Measurements from ENCODE around the gene PKD2L2.

The PKD2L2 gene

GRCh38 chr5:137935694-137936093 is 46.4 kb downstream of the PKD2L2 start:
- no peaks in the 10 kb centered on the region for H3K9me3 ChIP-seq (ENCODE audit: insufficient read depth, low read length)
- peaks cover 8% of the 10 kb centered on the region; the same call in 1 of the 2 replicates for H3F3A ChIP-seq (ENCODE audit: insufficient read depth)
- TF ChIP-seq EZH2phosphoT487 (conservative IDR thresholded peaks at IDR 0.05; ENCODE audit: low read length) (no peak), CTCF (IDR thresholded peaks at IDR 0.05; ENCODE audit: insufficient read depth, low read length, poor library complexity, severe bottlenecking) (no peak)
- H2AFZ ChIP-seq (ENCODE audit: low read depth, low read length, severe bottlenecking), result no peak overlapping the region
- no peak overlapping the region for H3K27ac ChIP-seq (ENCODE audit: low read depth, low read length)
- H3K27me3 ChIP-seq (ENCODE audit: low read length), result no peaks in the 10 kb centered on the region
- H3K9me2 ChIP-seq (replicated peaks; ENCODE audit: insufficient read depth, low read length), result no peaks in the 10 kb centered on the region
- H3K4me2 ChIP-seq (ENCODE audit: low read depth, low read length, poor library complexity, severe bottlenecking), result no peak overlapping the region
- peaks cover 33% of the 10 kb centered on the region for H3K36me3 ChIP-seq (ENCODE audit: low read length)
- H4K20me1 ChIP-seq (ENCODE audit: low read depth, low read length), result no peaks in the 10 kb centered on the region
- H3K79me2 ChIP-seq (ENCODE audit: insufficient read depth, low read length), result no peaks in the 10 kb centered on the region
- no peak overlapping the region for H3K4me3 ChIP-seq (ENCODE audit: insufficient read depth, low read length, poor library complexity, severe bottlenecking)
- no peak overlapping the region for H3K9ac ChIP-seq (ENCODE audit: low read length)

GRCh38 chr5:137937994-137938750 is 48.9 kb downstream of the PKD2L2 start:
- Histone ChIP-seq H3K27ac (ENCODE audit: low read depth, low read length) (no peak overlapping the region), H3F3A (ENCODE audit: insufficient read depth) (0 out of 2 replicates have a peak, but pooled peaks cover 3% of the 10 kb centered on the region), H3K9me2 (replicated peaks; ENCODE audit: insufficient read depth, low read length) (no peaks in the 10 kb centered on the region), H3K4me3 (ENCODE audit: insufficient read depth, low read length, poor library complexity, severe bottlenecking) (no peak overlapping the region), H3K9ac (ENCODE audit: low read length) (no peak overlapping the region), H3K79me2 (ENCODE audit: insufficient read depth, low read length) (no peaks in the 10 kb centered on the region), H2AFZ (ENCODE audit: low read depth, low read length, severe bottlenecking) (no peak overlapping the region), H3K27me3 (ENCODE audit: low read length) (no peaks in the 10 kb centered on the region), H4K20me1 (ENCODE audit: low read depth, low read length) (no peaks in the 10 kb centered on the region), H3K36me3 (ENCODE audit: low read length) (peaks cover 53% of the 10 kb centered on the region), H3K4me2 (ENCODE audit: low read depth, low read length, poor library complexity, severe bottlenecking) (no peak overlapping the region), H3K9me3 (ENCODE audit: insufficient read depth, low read length) (no peaks in the 10 kb centered on the region)
- TF ChIP-seq EZH2phosphoT487 (conservative IDR thresholded peaks at IDR 0.05; ENCODE audit: low read length) (no peak), CTCF (IDR thresholded peaks at IDR 0.05; ENCODE audit: insufficient read depth, low read length, poor library complexity, severe bottlenecking) (no peak)

- TF ChIP-seq CTCF (IDR thresholded peaks at IDR 0.05; ENCODE audit: insufficient read depth, low read length, poor library complexity, severe bottlenecking) (no peak), EZH2phosphoT487 (conservative IDR thresholded peaks at IDR 0.05; ENCODE audit: low read length) (no peak)
- Histone ChIP-seq H4K20me1 (ENCODE audit: low read depth, low read length) (no peaks in the 10 kb centered on the region), H3K27me3 (ENCODE audit: low read length) (no peaks in the 10 kb centered on the region), H3K36me3 (ENCODE audit: low read length) (peaks cover 54% of the 10 kb centered on the region), H3K4me2 (ENCODE audit: low read depth, low read length, poor library complexity, severe bottlenecking) (no peak overlapping the region), H3K79me2 (ENCODE audit: insufficient read depth, low read length) (no peaks in the 10 kb centered on the region), H3K4me3 (ENCODE audit: insufficient read depth, low read length, poor library complexity, severe bottlenecking) (no peak overlapping the region), H2AFZ (ENCODE audit: low read depth, low read length, severe bottlenecking) (no peak overlapping the region), H3K9ac (ENCODE audit: low read length) (no peak overlapping the region), H3K27ac (ENCODE audit: low read depth, low read length) (no peak overlapping the region), H3K9me2 (replicated peaks; ENCODE audit: insufficient read depth, low read length) (no peaks in the 10 kb centered on the region), H3K9me3 (ENCODE audit: insufficient read depth, low read length) (no peaks in the 10 kb centered on the region), H3F3A (ENCODE audit: insufficient read depth) (0 out of 2 replicates have a peak, but pooled peaks cover 3% of the 10 kb centered on the region)
Measured at GRCh38 chr5:137938751-137939143, 49.5 kb downstream of the PKD2L2 start.
